Measurements from ENCODE around the gene FMC1.
A peak's percentile ranks its signal among the peaks of the same experiment; 100 is the strongest.
"Not testable (repeated sequence)": the region's sequence is repeated elsewhere in the genome, so short reads cannot be mapped to it uniquely, and the experiment has no call there.

Gene FMC1, protein sequence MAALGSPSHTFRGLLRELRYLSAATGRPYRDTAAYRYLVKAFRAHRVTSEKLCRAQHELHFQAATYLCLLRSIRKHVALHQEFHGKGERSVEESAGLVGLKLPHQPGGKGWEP

GRCh38 chr7:139341058-139341775 lies at the start of gene FMC1:
TSS of gene FMC1 (plus strand) at chr7:139341337. CDS start at chr7:139341385, 48 bp downstream.
- DNase-seq (ENCODE audit: low read depth) = peak; percentile 70

GRCh38 chr7:139292821-139293220 lies 48.3 kb upstream of the FMC1 start:
- no peak for DNase-seq (ENCODE audit: low read depth)

- no peak for DNase-seq (ENCODE audit: low read depth)
Measured at GRCh38 chr7:139293534-139293933, 47.6 kb upstream of the FMC1 start.

GRCh38 chr7:139294241-139294640 lies 46.9 kb upstream of the FMC1 start:
- no peak for DNase-seq (ENCODE audit: low read depth)

GRCh38 chr7:139294951-139295575 lies 46.1 kb upstream of the FMC1 start:
- DNase-seq (ENCODE audit: low read depth) = no peak

DNA sequence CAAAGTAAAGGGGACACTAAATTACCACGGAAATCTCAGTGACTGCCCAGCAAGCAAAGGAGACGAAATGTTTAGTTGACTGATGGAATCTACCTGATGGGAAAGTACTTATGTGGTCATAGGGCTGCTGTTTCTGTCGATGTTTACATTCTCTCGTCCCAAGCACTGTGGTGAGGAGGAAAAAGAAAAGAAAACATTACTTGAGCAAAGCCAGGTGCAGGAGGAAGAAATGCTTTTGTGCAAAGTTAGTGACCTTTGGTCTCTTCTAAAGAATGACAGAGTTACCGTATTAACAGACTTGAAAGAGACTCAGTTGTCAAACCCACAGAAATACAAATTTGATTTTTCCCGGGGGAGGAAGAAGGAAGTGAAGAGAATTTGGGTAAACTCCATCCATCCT lies 43.3 kb upstream of the FMC1 start:
- DNase-seq (ENCODE audit: low read depth) = no peak

DNA sequence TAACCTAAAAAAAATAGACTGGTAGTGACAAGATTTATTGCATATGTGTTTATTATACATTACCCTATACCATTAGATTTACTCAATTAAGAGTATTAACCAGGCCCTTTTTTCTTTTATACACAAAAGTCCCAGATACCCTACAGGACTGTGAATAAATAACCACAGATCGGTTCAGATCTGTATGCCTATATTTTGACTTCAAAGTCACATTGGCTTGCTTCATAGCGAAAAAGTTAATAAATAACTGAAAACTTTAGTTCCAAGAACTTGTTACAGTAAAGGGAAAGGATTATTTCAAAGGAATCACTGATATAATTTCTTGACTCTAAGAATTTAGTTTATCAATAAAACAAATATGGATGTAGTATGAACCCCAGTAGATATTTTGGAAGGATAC lies 41.8 kb upstream of the FMC1 start:
- no peak for DNase-seq (ENCODE audit: low read depth)

DNA sequence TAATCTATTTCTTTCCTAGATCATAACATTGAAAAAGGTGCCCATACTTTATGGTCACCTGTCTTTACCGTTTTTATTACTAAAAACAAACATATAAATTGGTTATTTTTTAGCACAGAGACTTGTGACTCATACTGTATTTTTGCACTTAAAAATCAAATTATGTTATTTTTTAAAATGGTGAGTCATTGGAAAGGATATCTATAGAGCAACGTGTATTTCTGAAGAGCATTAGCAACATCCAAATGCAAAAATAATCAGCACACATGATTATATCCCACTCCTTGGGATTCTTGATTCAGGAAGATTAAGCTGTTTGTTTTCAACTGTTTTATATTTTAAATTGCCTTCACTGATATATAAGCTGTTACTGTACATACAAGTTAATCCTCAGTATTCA lies 40.7 kb upstream of the FMC1 start:
- no peak for DNase-seq (ENCODE audit: low read depth)

- no peak for DNase-seq (ENCODE audit: low read depth)
Measured at GRCh38 chr7:139304517-139304916, 36.6 kb upstream of the FMC1 start.

GRCh38 chr7:139317939-139318505 lies 23.1 kb upstream of the FMC1 start:
- no peak for DNase-seq (ENCODE audit: low read depth)

- DNase-seq (ENCODE audit: low read depth) = no peak
Measured at GRCh38 chr7:139321071-139321745, 19.9 kb upstream of the FMC1 start.

GRCh38 chr7:139324709-139325108 lies 16.4 kb upstream of the FMC1 start:
- DNase-seq (ENCODE audit: low read depth) = not testable (repeated sequence)

GRCh38 chr7:139328375-139328774 lies 12.8 kb upstream of the FMC1 start:
- no peak for DNase-seq (ENCODE audit: low read depth)

DNA sequence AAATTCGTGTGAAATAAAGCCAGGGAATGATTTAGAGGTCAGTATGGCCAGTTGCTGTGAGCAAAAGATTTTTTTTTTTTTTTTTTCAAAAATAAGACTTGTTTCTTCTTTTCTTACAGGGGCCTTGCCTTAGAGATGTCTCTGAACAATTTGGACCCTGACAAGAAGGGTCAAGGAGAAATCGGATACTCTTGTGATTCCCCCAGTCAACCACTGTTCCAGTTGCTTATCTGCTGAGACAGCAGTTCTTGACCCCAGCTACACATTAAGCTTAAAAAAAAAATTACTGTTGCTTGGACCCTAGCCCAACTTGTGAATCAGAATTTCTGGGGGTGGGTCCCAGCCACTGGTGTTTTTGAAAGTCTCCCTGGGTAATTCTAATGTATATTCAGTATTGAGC lies 12.0 kb upstream of the FMC1 start:
- no peak for DNase-seq (ENCODE audit: low read depth)

DNA sequence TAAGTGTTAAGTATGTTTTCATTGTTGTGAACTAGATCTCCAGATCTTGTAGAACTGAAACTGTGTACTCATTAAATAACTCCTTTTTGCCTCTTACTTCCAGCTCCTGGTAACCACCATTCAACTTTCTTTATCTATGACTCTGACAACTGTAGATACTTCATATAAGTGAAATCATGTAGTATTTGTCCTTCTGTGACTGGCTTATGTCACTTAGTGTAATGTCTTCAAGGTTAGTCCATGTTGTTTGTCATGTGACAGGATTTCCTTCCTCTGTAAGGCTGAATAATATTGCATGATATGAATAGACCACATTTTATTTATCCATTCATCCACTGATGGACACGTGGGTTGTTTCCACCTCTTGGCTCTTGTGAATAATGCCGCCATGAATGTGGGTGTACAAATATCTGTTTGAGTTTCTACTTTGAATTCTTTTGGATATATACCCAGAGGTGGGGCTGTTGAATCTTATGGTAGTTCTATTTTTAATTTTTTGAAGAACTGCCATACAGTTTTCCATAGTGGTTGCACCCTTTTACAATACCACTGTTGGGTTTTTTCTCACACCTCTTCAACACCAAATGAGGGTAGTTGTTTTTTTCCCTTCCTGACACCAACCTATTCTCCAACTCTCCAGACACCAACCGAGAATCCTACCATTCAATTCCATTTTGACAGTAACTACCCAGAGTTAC lies 10.7 kb upstream of the FMC1 start:
- DNase-seq (ENCODE audit: low read depth) = no peak

- DNase-seq (ENCODE audit: low read depth) = no peak
Measured at GRCh38 chr7:139332697-139333359, 8.3 kb upstream of the FMC1 start.

GRCh38 chr7:139333443-139333842 lies 7.7 kb upstream of the FMC1 start:
- not testable (repeated sequence) for DNase-seq (ENCODE audit: low read depth)

DNA sequence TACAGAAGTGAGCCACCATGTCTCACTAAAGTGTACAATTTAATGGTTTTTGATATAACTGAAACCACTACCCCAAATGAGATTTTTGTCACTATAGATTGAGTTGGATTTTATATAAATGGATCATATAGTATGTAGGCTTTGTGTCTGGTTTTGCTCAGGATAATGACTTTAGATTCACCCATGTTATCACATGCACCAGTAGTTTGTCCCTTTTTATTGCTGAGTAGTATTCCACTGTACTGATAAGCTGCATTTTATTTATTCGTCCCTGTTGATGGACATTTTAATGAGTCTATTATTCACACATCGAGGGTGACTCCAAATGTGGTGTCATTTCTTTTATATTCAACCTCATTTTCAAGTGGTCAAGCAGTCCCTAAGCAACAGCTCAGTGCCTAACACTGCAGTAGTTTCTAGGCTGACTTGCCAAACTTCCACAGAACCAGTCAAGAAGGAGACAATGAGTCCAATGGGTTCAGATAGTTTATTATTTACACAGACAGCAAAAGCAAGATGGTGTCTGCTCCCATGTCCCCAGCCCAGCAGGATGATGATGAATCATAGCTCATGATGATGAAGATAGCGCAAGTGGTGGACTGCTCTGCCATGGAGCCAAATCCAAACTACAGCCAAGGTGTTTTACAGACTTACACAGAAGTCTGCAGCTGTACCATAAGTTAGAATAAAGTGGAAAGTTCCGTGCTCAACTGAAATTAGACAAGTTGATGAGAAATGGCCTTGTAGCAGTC lies 6.6 kb upstream of the FMC1 start:
- DNase-seq (ENCODE audit: low read depth) = no peak

- DNase-seq (ENCODE audit: low read depth) = no peak
Measured at GRCh38 chr7:139339025-139339424, 2.1 kb upstream of the FMC1 start.

DNA sequence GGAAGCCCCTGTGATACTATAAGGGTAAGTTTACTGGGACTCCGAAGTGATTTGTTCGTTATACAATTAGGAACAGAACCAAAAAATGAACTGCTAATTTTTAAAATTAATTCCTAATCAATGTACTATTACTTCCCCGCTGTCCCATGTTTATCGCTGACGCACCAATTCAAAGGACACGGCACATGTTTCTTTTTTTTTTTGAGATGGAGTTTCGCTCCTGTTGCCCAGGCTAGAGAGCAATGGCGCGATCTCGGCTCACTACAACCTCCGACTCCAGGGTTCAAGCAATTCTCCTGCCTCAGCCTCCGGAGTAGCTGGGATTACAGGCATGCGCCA lies 1.5 kb upstream of the FMC1 start:
- no peak for DNase-seq (ENCODE audit: low read depth)

Data from activated T-helper 9 cell treated with anti-CD3 and anti-CD28 coated beads, Interleukin-2, amount 50 U/mL, for 16 hours (primary cell).